IPS DF 4.7 (cell line): Measurements from ENCODE around the gene USP25.

Experiments used
- DNase-seq: peaks from one replicate; pipeline ENCODE4 v3.0.0-alpha.2; 2013; ENCODE audit warnings: low spot score; ENCODE audit errors: extremely low read depth

Gene USP25

GRCh38 chr21:15763359-15763758 lies 33.6 kb downstream of the USP25 start:
- DNase-seq = no peak

- DNase-seq = no peak
Measured at GRCh38 chr21:15764878-15765277, 35.1 kb downstream of the USP25 start.

GRCh38 chr21:15766952-15767603 lies 37.3 kb downstream of the USP25 start:
- DNase-seq = no peak

- no peak for DNase-seq
Measured at GRCh38 chr21:15768045-15768601, 38.3 kb downstream of the USP25 start.

GRCh38 chr21:15768853-15769252 lies 39.1 kb downstream of the USP25 start:
- no peak for DNase-seq

- no peak for DNase-seq
Measured at GRCh38 chr21:15771311-15771710, 41.5 kb downstream of the USP25 start.

- no peak for DNase-seq
Measured at GRCh38 chr21:15772654-15773053, 42.9 kb downstream of the USP25 start.

- DNase-seq = no peak
Measured at GRCh38 chr21:15774590-15774989, 44.8 kb downstream of the USP25 start.

- DNase-seq = no peak
Measured at GRCh38 chr21:15775291-15775690, 45.5 kb downstream of the USP25 start.

GRCh38 chr21:15775981-15776380 lies 46.2 kb downstream of the USP25 start:
- DNase-seq = no peak

- no peak for DNase-seq
Measured at GRCh38 chr21:15776818-15777217, 47.0 kb downstream of the USP25 start.

- DNase-seq = no peak
Measured at GRCh38 chr21:15781986-15782385, 52.2 kb downstream of the USP25 start.

GRCh38 chr21:15788847-15789523 lies 59.2 kb downstream of the USP25 start:
- no peak for DNase-seq

GRCh38 chr21:15793109-15793508 lies 63.3 kb downstream of the USP25 start:
- no peak for DNase-seq

- DNase-seq = no peak
Measured at GRCh38 chr21:15793550-15794235, 63.9 kb downstream of the USP25 start.

- no peak for DNase-seq
Measured at GRCh38 chr21:15794277-15794912, 64.6 kb downstream of the USP25 start.

GRCh38 chr21:15795533-15795932 lies 65.8 kb downstream of the USP25 start:
- DNase-seq = no peak

GRCh38 chr21:15797577-15798363 lies 68.0 kb downstream of the USP25 start:
- DNase-seq = no peak

- DNase-seq = no peak
Measured at GRCh38 chr21:15801352-15801863, 71.6 kb downstream of the USP25 start.

GRCh38 chr21:15804247-15805005 lies 74.6 kb downstream of the USP25 start:
- no peak for DNase-seq
